Measurements from ENCODE around the gene CSNK1G1.

- no peak for TF ChIP-seq POLR2A (IDR thresholded peaks at IDR 0.05)
- no peak for TF ChIP-seq CTCF (IDR thresholded peaks at IDR 0.05)
Measured at GRCh38 chr15:64310036-64310435, 45.9 kb downstream of the CSNK1G1 start.
